K562 (cell line): ENCODE measurements around the gene SLC25A45. TPM values are rescaled to one million over a fixed set of nuclear protein-coding genes. Genes with fewer than 3 reads are reported as not detected.

Experiments used
- ATAC-seq: fragments of 200-7000 bp; cut with Tn5 transposase; 3 replicates; pipeline ENCODE4 v1.9.1; 2020; ENCODE audit warnings: moderate library complexity
- BruUV-seq: library from RNA; stranded (reverse); fragments of 400-500 nt; replicated peaks from 2 replicates; lab custom pipeline; 2021; lab: Mats Ljungman, UMichigan
- CTCF ChIA-PET: fragments of 300-600 bp; formaldehyde crosslinking; extraction: SDS; loops from one replicate; lab custom pipeline; 2021; ENCODE audit warnings: low intra/inter-chr PET ratio; lab: Yijun Ruan, JAX
- POLR2A ChIA-PET: fragments of 300-600, 350-650 bp; sonication (Branson Sonifier 250); formaldehyde crosslinking; extraction: SDS; loops from one replicate; lab custom pipeline; 2021; ENCODE audit warnings: antibody characterized with exemption, inconsistent platforms; lab: Yijun Ruan, JAX
- DNase-seq, 4 experiments: peaks; one replicate each; pipeline versions ENCODE4 v3.0.0 to v3.0.0-alpha.2; 2011 to 2018; ENCODE audit warnings: low spot score in 3 of 4, mixed read lengths in 3 of 4; ENCODE audit errors: extremely low read depth in 1 of 4
- FAIRE-seq: peaks from 2 replicates; lab custom pipeline; 2011; peaks lifted over from hg19 to GRCh38; lab: Jason Lieb, UNC
- H2AFZ ChIP-seq: 2 replicates; pipeline ENCODE4 v1.6.0; 2011; ENCODE audit warnings: low read depth, low read length, control low read depth, inconsistent platforms
- H3K27ac ChIP-seq: fragments of 200-600 bp; 3 replicates; pipeline ENCODE4 v1.8.0; 2011; ENCODE audit warnings: low read depth, mild to moderate bottlenecking, control low read depth, inconsistent platforms, low read length, moderate library complexity, mixed read lengths; ENCODE audit errors: extremely low read depth
- H3K27me3 ChIP-seq, 2 experiments: fragments of 300-600 bp in 1 of 2; 2 replicates in 1 of 2; 3 replicates in 1 of 2; pipeline versions ENCODE4 v1.6.0 to v1.8.0; 2011; ENCODE audit warnings: inconsistent platforms in 2 of 2, low read length in 2 of 2, mild to moderate bottlenecking in 1 of 2, mixed read lengths in 1 of 2, moderate library complexity in 1 of 2; ENCODE audit not compliant: control insufficient read depth in 2 of 2, insufficient read depth in 2 of 2
- H3K36me3 ChIP-seq: fragments of 300-600 bp; 3 replicates; pipeline ENCODE4 v1.8.0; 2011; ENCODE audit warnings: mild to moderate bottlenecking, low read length, inconsistent platforms; ENCODE audit not compliant: control insufficient read depth, insufficient read depth
- H3K4me1 ChIP-seq, 2 experiments: fragments of 200-600 bp in 1 of 2; replicated peaks in 1 of 2; 2 replicates in 1 of 2; 3 replicates in 1 of 2; pipeline versions ENCODE4 v1.5.1 to v1.8.0; 2011; ENCODE audit warnings: inconsistent platforms in 2 of 2, low read length in 2 of 2, mild to moderate bottlenecking in 1 of 2, mixed read lengths in 1 of 2, moderate library complexity in 1 of 2; ENCODE audit not compliant: control insufficient read depth in 2 of 2, insufficient read depth in 2 of 2
- H3K4me2 ChIP-seq: 2 replicates; pipeline ENCODE4 v1.6.1; 2011; ENCODE audit warnings: low read length, control low read depth, inconsistent platforms, mixed read lengths; ENCODE audit not compliant: insufficient read depth
- H3K4me3 ChIP-seq: fragments of 200-600 bp; sonication (generic), shearing (Covaris generic); 2 replicates; pipeline ENCODE4 v1.5.1; 2016; ENCODE audit warnings: control low read depth, inconsistent platforms
- H3K79me2 ChIP-seq: fragments of 200-600 bp; 3 replicates; pipeline ENCODE4 v1.8.0; 2011; ENCODE audit warnings: low read length, inconsistent platforms; ENCODE audit not compliant: control insufficient read depth, insufficient read depth
- H3K9ac ChIP-seq, 2 experiments: 2 replicates each; pipeline versions ENCODE4 v1.6.0 to v1.6.1; 2011; ENCODE audit warnings: low read depth in 2 of 2, low read length in 2 of 2, control low read depth in 1 of 2, inconsistent platforms in 1 of 2, mild to moderate bottlenecking in 1 of 2, mixed read lengths in 1 of 2; ENCODE audit not compliant: insufficient read depth in 1 of 2
- H3K9me1 ChIP-seq: one replicate; pipeline ENCODE4 v1.6.0; 2011; ENCODE audit warnings: inconsistent platforms, mild to moderate bottlenecking, low read length, moderate library complexity; ENCODE audit not compliant: control insufficient read depth, insufficient read depth
- H3K9me3 ChIP-seq: replicated peaks from 2 replicates; pipeline ENCODE4 v1.5.1; 2011; ENCODE audit warnings: low read depth, low read length, inconsistent platforms; ENCODE audit not compliant: control insufficient read depth, insufficient read depth
- H4K20me1 ChIP-seq: replicated peaks from 2 replicates; pipeline ENCODE4 v1.6.1; 2011; ENCODE audit warnings: low read length, inconsistent platforms, mixed read lengths; ENCODE audit not compliant: control insufficient read depth, insufficient read depth
- ETV6 ChIP-seq, 3 experiments: fragments of 150-350 bp in 1 of 3; sonication (generic) in 1 of 3; formaldehyde crosslinking in 1 of 3; IDR thresholded peaks; 2 replicates each; pipeline versions ENCODE4 v1.6.1 to v1.8.0; 2014 to 2022; ENCODE audit warnings: borderline replicate concordance in 2 of 3, low read depth in 2 of 3, antibody characterized with exemption in 1 of 3, low read length in 1 of 3, mild to moderate bottlenecking in 1 of 3, missing genetic modification reagents in 1 of 3
- L3MBTL2 ChIP-seq: fragments of 450-650 bp; IDR thresholded peaks from 2 replicates; pipeline ENCODE4 v1.6.1; 2016; ENCODE audit warnings: mild to moderate bottlenecking, moderate library complexity
- SOX6 ChIP-seq: fragments of 450-650 bp; IDR thresholded peaks from 2 replicates; pipeline ENCODE4 v1.6.1; 2014; ENCODE audit warnings: mild to moderate bottlenecking
- SRSF1 ChIP-seq: fragments of 200-400 bp; formaldehyde crosslinking; IDR thresholded peaks from 2 replicates; pipeline ENCODE4 v1.6.1; 2017; ENCODE audit warnings: mild to moderate bottlenecking, low read depth, low read length, moderate library complexity
- TBL1XR1 ChIP-seq, 2 experiments: IDR thresholded peaks; 2 replicates each; pipeline ENCODE4 v1.6.1; 2012; ENCODE audit warnings: improper control_type of control experiment in 2 of 2, low read length in 2 of 2, mild to moderate bottlenecking in 1 of 2
- ZNF134 ChIP-seq: fragments of 250-450 bp; sonication (Bioruptor Pico); conservative IDR thresholded peaks from 2 replicates; pipeline ENCODE4 v1.4.0; 2020
- ZNF77 ChIP-seq: fragments of 250-450 bp; sonication (Bioruptor Pico); IDR thresholded peaks from 2 replicates; pipeline ENCODE4 v1.5.0; 2020
- WGBS: fragments of 100-300 bp; shearing (Covaris generic); methylation state at CpG from one replicate; pipeline ENCODE4 v1.1.6; 2016; ENCODE audit warnings: low coverage, mixed read lengths; ENCODE audit not compliant: insufficient coverage; ENCODE audit errors: missing lambda C conversion rate; 5-methylcytosine and 5-hydroxymethylcytosine counted together
- in situ Hi-C: fragments of 300-500 bp; cut with MboI; formaldehyde crosslinking; loops from 4 replicates; pipeline ENCODE4 v1.15.0; 2018; ENCODE audit warnings: inconsistent platforms, mixed read lengths
- intact Hi-C: fragments of 100-400 bp; cut with micrococcal nuclease; formaldehyde crosslinking; loops from 2 replicates; pipeline ENCODE4 v1.14.2; 2022
- polyA plus RNA-seq, 8 experiments: library from polyadenylated mRNA; depleted of rRNA in 4 of 8; stranded (reverse) in 5 of 8; unstranded in 3 of 8; fragments of >200 nt; fragmentation: Nextera tagmentation in 2 of 8; fragmentation: Illumina TruSeq in 1 of 8; extraction: Ambion mirVana in 2 of 8; extraction: Trizol in 1 of 8; gene quantifications; 2 replicates each; pipeline versions ENCODE4 v1.2.1 to v1.2.3, GENCODE V29; 2011 to 2014; ENCODE audit warnings: inconsistent platforms in 1 of 8, missing spikeins in 1 of 8
- total RNA-seq, 7 experiments: library from RNA; depleted of rRNA in 6 of 7; stranded (reverse); fragments of >200 nt in 6 of 7; fragmentation: Illumina TruSeq in 2 of 7; extraction: Trizol in 2 of 7; gene quantifications; 2 replicates each; pipeline versions ENCODE4 v1.2.1 to v1.2.3, GENCODE V29; 2011 to 2021; ENCODE audit warnings: low replicate concordance in 1 of 7
- TF ChIP-seq, protein P1 (sequence below): IDR thresholded peaks from 2 replicates; pipeline ENCODE4 v1.6.1; 2012; ENCODE audit warnings: low read depth, low read length, improper control_type of control experiment, borderline replicate concordance
- TF ChIP-seq, protein P2 (sequence below): fragments of 450-650 bp; IDR thresholded peaks from 2 replicates; pipeline ENCODE4 v1.6.1; 2017; ENCODE audit warnings: mild to moderate bottlenecking, moderate library complexity
- TF ChIP-seq, protein P3 (sequence below): fragments of 250-450 bp; sonication (Bioruptor Pico); IDR thresholded peaks from 2 replicates; pipeline ENCODE4 v1.5.0; 2021; ENCODE audit warnings: mild to moderate bottlenecking, borderline replicate concordance
- TF ChIP-seq, protein P4 (sequence below): fragments of 450-650 bp; IDR thresholded peaks from 2 replicates; pipeline ENCODE4 v1.6.1; 2016

SLC25A45 gene
- total and polyA plus RNA-seq, 9 of the 15 experiments (the other 6 are each of a cell fraction or from before 2014, with no cell fraction given): 0.15 to 2.3 (median 0.68) TPM

DNA sequence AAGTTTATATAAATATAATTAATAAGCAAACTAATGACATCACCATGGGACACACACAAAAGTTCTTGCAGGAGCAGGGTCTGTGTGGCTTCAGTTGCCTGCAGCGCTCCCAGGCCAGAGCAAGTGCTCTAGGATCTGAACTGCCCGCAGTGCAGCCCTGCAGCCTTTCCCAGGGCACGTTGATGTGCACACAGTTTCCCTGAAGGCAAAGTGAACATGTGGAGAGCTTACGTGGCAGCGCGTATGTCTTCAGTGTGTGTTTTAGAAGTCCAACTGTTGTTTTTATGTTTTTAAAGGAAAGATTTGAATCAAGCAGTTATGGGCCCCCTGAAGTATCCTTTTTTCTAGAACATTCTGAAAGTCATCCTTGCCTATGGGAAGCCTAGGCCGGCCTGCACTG is 29.1 kb downstream of the SLC25A45 start:
- Histone ChIP-seq H3K36me3 (peaks cover 41% of the 10 kb centered on the region), H3K9ac (peak overlapping the region in 1 of 2 experiments; percentile 53; a peak in 1 of 4 replicates), H4K20me1 (peaks cover 10% of the 10 kb centered on the region; the same call in 1 of the 2 replicates), H3K4me2 (no peak overlapping the region), H3K79me2 (no peaks in the 10 kb centered on the region), H3K4me3 (no peak overlapping the region), H3K27me3 (no peaks in the 10 kb centered on the region), H3K4me1 (peaks cover 25 to 47% of the 10 kb centered on the region in 2 experiments), H3K27ac (no peak overlapping the region), H3K9me1 (no peaks in the 10 kb centered on the region), H2AFZ (no peak overlapping the region), H3K9me3 (no peaks in the 10 kb centered on the region)
- intact Hi-C loops (no loop called here), in situ Hi-C loops (no loop called here)
- DNase-seq (no peak), ATAC-seq (no peak), FAIRE-seq (no peak)
- CTCF ChIA-PET: interaction anchor here (0.7 kb wide), 1 partner anchor 31 kb away, joined by 3 read pairs; no protein-coding TSS in a partner anchor
- 89% methylated on average over 7 of the region's 7 CpGs for WGBS
- no TSS peak for BruUV-seq
- POLR2A ChIA-PET: interaction anchor here (1.0 to 15.6 kb wide), 6 partner anchors 19 to 151 kb away, joined by 3 to 253 read pairs (median 9); partner anchors contain the start of genes DPF2, MALAT1 and NEAT1
- TF ChIP-seq, protein P1, sequence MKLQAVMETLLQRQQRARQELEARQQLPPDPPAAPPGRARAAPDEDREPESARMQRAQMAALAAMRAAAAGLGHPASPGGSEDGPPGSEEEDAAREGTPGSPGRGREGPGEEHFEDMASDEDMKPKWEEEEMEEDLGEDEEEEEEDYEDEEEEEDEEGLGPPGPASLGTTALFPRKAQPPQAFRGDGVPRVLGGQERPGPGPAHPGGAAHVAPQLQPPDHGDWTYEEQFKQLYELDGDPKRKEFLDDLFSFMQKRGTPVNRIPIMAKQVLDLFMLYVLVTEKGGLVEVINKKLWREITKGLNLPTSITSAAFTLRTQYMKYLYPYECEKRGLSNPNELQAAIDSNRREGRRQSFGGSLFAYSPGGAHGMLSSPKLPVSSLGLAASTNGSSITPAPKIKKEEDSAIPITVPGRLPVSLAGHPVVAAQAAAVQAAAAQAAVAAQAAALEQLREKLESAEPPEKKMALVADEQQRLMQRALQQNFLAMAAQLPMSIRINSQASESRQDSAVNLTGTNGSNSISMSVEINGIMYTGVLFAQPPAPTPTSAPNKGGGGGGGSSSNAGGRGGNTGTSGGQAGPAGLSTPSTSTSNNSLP: no peak
- TF ChIP-seq, protein P2, sequence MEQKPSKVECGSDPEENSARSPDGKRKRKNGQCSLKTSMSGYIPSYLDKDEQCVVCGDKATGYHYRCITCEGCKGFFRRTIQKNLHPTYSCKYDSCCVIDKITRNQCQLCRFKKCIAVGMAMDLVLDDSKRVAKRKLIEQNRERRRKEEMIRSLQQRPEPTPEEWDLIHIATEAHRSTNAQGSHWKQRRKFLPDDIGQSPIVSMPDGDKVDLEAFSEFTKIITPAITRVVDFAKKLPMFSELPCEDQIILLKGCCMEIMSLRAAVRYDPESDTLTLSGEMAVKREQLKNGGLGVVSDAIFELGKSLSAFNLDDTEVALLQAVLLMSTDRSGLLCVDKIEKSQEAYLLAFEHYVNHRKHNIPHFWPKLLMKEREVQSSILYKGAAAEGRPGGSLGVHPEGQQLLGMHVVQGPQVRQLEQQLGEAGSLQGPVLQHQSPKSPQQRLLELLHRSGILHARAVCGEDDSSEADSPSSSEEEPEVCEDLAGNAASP: no peak
- TF ChIP-seq ETV6 (IDR thresholded peaks at IDR 0.05; ENCODE audit: borderline replicate concordance in 1 of 2, low read depth in 2 of 2, low read length in 1 of 2): no peak
- no peak for TF ChIP-seq ETV6 (CRISPR knock-in tag; IDR thresholded peaks at IDR 0.05; ENCODE audit: borderline replicate concordance)
- no peak for TF ChIP-seq ZNF77 (CRISPR knock-in tag)
- no peak for TF ChIP-seq L3MBTL2
- TF ChIP-seq, protein P3, sequence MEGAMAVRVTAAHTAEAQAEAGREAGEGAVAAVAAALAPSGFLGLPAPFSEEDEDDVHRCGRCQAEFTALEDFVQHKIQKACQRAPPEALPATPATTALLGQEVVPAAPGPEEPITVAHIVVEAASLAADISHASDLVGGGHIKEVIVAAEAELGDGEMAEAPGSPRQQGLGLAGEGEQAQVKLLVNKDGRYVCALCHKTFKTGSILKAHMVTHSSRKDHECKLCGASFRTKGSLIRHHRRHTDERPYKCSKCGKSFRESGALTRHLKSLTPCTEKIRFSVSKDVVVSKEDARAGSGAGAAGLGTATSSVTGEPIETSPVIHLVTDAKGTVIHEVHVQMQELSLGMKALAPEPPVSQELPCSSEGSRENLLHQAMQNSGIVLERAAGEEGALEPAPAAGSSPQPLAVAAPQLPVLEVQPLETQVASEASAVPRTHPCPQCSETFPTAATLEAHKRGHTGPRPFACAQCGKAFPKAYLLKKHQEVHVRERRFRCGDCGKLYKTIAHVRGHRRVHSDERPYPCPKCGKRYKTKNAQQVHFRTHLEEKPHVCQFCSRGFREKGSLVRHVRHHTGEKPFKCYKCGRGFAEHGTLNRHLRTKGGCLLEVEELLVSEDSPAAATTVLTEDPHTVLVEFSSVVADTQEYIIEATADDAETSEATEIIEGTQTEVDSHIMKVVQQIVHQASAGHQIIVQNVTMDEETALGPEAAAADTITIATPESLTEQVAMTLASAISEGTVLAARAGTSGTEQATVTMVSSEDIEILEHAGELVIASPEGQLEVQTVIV (CRISPR knock-in tag): no peak
- TF ChIP-seq ZNF134: no peak
- no peak for TF ChIP-seq SRSF1
- TF ChIP-seq, protein P4, sequence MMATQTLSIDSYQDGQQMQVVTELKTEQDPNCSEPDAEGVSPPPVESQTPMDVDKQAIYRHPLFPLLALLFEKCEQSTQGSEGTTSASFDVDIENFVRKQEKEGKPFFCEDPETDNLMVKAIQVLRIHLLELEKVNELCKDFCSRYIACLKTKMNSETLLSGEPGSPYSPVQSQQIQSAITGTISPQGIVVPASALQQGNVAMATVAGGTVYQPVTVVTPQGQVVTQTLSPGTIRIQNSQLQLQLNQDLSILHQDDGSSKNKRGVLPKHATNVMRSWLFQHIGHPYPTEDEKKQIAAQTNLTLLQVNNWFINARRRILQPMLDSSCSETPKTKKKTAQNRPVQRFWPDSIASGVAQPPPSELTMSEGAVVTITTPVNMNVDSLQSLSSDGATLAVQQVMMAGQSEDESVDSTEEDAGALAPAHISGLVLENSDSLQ: no peak
- no peak for TF ChIP-seq TBL1XR1 (IDR thresholded peaks at IDR 0.05; ENCODE audit: low read length in 2 of 2)
- no peak for TF ChIP-seq SOX6
